Sigmoid colon (tissue), 4 donors: Measurements from ENCODE around the gene CHDH.

Experiments
- CTCF ChIP-seq, 4 experiments: fragments of 450-650 bp in 3 of 4; fragments of 200-600 bp in 1 of 4; IDR thresholded peaks; one replicate each; pipeline ENCODE4 v1.5.1; 2016 to 2019; ENCODE audit warnings: antibody characterized with exemption in 4 of 4, mild to moderate bottlenecking in 3 of 4, moderate library complexity in 2 of 4
- EP300 ChIP-seq, 4 donors: sonication (generic); formaldehyde crosslinking; IDR thresholded peaks; one replicate each; pipeline ENCODE4 v1.6.1; 2017; ENCODE audit warnings: antibody characterized with exemption in 4 of 4
- POLR2A ChIP-seq, 2 donors: fragments of 450-650 bp; IDR thresholded peaks; one replicate each; pipeline ENCODE4 v1.6.1; 2016; ENCODE audit warnings: antibody characterized with exemption in 2 of 2, mild to moderate bottlenecking in 2 of 2, moderate library complexity in 2 of 2
- POLR2AphosphoS5 ChIP-seq, 4 donors: sonication (generic); formaldehyde crosslinking; IDR thresholded peaks; one replicate each; pipeline ENCODE4 v1.6.1; 2017; ENCODE audit warnings: antibody characterized with exemption in 4 of 4

- TF ChIP-seq CTCF (IDR thresholded peaks at IDR 0.05) (no peak), POLR2A (IDR thresholded peaks at IDR 0.05) (no peak), POLR2AphosphoS5 (IDR thresholded peaks at IDR 0.05) (no peak), EP300 (IDR thresholded peaks at IDR 0.05) (no peak)
Observed at GRCh38 chr3:53800041-53800906, 45.9 kb downstream of the CHDH start.
